HUDEP-2 (cell line): Measurements from ENCODE around the gene SLC51A.

ENCODE experiments used
- DNase-seq, 76 experiments: peaks; one replicate each; lab custom pipeline; 2025; ENCODE audit not compliant: unreplicated experiment in 76 of 76; lab: John Stamatoyannopoulos, UW

The SLC51A gene

DNA sequence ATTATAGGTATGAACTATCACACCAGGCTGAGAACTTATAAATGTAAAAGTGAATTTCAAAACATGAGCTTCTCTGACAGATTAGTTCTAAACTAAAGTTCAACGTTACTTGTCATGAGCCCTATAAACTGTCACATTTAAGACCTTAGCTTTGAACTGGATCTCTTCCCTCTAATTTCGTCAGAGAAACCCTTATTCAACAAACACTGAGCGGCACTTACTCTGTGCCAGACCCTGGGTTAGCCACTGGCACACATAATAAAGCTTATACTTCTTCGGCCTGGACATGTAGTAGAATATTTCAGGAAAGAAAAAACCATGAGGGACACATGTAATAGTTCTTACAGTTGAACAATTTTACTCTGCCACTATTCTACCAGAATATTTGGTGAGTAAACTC is 65.6 kb downstream of the SLC51A start:
- no peak for DNase-seq
